NCI-H2196 treated with DMSO at 0.1 percent for 48 hours (cell line): Measurements from ENCODE around the gene ARHGAP8.

Source experiments
- DNase-seq: peaks from one replicate; lab custom pipeline; 2025; ENCODE audit not compliant: unreplicated experiment; lab: John Stamatoyannopoulos, UW

The ARHGAP8 gene

DNA sequence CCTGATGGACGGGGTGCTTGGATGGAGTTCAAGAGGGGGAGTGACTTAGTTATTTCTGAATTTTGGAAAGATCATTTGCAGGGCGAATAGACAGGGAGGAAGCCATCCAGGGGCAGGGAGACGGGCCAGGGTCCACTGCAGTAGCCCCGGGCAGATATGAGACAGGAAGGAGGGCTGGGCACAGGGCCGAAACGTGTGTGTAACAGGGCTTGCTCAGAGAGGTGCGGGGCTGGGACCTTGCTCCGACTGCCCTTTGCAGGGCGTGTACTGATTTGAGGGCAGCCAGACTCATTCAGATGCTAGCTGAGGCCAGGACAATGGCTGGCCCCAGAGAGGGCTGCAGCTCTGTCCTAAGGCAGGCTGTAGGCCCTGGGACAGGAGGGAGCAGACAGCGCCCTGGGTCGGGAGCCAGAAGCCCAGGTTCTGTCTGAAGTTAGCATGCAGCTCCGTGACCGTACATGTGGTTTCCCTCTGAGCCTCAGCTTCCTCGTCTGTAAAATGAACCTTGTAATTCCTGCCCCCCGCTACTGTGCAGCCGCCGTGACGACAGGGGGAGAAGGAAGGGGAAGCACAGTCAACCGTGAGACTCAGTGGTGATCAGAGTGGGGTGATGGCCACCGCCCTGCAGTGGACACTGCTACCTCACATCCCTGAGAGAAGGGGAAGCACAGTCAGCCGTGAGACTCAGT lies 154.0 kb downstream of the ARHGAP8 start:
- no peak for DNase-seq

DNA sequence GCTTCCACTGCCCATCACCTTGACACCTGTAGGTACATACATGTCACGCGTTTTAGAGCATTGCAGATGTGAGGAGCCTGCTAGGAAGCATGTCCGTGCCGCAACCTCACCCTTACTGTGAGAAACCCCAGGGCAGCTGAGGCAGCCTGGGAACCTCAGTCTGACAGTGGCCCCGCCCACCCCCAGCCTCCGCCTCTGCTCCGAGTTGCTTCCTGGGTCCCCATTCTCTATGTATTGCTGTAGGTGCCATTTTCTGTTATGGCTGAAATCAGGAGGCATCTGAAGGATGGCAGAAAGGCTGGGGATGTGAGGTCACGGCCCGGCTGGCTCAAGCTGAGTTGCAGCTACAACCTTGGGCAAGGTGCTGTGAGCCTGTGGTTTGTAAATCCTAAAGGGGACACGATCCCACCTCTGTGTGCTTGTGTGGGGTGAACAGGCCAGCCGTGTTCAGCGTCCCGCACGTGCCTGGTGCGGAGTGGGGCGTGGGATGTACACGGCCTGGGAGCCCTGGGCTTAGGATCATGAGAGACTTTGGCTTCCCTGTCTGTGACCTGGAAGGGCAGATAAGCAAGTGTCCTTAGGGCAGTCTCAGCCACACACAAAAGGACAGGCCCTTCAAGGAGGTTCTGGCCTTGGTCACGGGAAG lies 154.7 kb downstream of the ARHGAP8 start:
- no peak for DNase-seq

DNA sequence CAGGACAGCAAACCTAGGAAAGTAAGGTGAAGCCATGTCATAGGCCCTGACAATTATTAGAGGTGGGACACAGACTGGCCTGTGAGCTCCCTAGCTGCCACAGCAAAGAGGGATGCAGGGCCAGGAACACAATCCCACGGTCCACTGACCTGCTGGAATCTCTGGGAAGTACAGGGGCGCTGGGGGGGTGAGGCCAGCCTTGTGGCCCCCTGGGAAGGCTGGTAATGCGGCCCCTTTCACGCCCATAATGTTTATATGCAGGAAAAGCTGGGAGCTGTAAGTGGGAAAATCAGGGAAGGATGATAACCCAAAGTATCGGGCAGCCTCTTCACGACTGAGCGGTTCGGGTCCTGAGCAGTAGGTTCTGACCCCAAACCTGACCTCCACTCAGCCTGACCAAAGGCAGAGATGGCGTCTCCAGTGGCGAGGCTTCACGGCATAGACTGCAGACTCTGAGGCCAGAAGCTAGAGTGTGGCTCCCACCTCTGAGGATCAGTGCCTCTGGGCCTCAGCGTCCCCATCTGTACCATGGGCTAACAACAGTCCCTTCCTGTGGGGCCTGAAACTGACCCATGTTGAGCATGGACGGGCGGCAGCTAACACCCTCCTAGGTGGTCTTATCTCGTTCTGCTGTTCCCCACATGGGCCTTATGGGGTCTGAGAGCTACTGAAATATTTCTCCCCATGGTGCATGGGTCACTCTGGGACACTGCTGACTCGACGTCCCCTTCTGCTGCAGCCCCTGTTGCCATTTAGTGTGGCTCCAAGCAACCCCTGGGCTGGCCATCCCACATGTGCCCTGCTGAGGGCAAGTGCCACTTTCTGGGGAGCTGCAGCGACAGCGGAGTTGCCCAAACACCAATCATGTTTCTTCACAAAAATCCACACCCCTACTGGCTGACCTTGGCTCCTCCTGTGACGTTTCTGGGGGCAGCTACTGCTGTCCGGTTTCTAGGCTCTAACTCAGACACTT lies 155.7 kb downstream of the ARHGAP8 start:
- DNase-seq, result no peak

DNA sequence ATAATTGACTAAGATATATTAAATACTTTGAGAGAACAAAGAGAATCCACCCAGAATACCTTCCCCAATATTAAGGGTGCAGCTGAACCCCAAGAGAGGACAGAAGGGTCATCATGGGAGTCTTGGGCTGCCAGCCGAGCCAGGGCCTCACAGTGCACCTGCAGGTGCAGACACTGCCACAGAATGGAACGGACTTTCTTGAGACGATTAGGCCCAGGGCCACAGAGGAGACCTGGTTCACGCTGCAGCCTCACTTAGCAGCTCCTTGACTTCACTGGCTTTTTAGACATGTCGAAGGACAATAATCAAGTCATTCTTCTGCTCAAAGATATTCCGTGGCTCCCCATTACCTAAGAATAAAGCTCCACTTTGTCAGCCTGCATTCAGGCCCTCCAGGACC lies 156.9 kb downstream of the ARHGAP8 start:
- DNase-seq, result no peak
